Caco-2 (cell line): ENCODE results near the gene CERKL. TPM values are rescaled to one million over a fixed set of nuclear protein-coding genes. Genes with fewer than 3 reads are reported as not detected.

ENCODE experiments used
- BruUV-seq: library from RNA; stranded (reverse); fragments of 400-500 nt; replicated peaks from 2 replicates; lab custom pipeline; 2021; lab: Mats Ljungman, UMichigan
- CTCF ChIA-PET: fragments of 300-600 bp; sonication (Branson Sonifier 250); formaldehyde crosslinking; loops from one replicate; lab custom pipeline; 2022; ENCODE audit warnings: antibody characterized with exemption; lab: Charles Lee
- POLR2A ChIA-PET: fragments of 300-600 bp; sonication (Branson Sonifier 250); formaldehyde crosslinking; loops from one replicate; lab custom pipeline; 2022; ENCODE audit warnings: antibody characterized with exemption; lab: Charles Lee
- DNase-seq, 2 experiments: peaks; one replicate each; pipeline versions ENCODE4 v3.0.0 to v3.0.0-alpha.2; 2020 to 2022
- H3K27me3 ChIP-seq: replicated peaks from 2 replicates; pipeline ENCODE4 v1.6.0; 2011; ENCODE audit warnings: low read length; ENCODE audit not compliant: control insufficient read depth, insufficient read depth
- H3K36me3 ChIP-seq: 2 replicates; pipeline ENCODE4 v1.5.1; 2011; ENCODE audit warnings: low read length; ENCODE audit not compliant: control insufficient read depth, insufficient read depth
- H3K4me1 ChIP-seq: fragments of 250-450 bp; sonication (Bioruptor Pico); 2 replicates; pipeline ENCODE4 v1.5.1; 2020; ENCODE audit warnings: mild to moderate bottlenecking
- H3K4me3 ChIP-seq: 2 replicates; pipeline ENCODE4 v1.5.1; 2011; ENCODE audit warnings: low read depth, mild to moderate bottlenecking, control low read depth, low read length
- H3K9me3 ChIP-seq: fragments of 250-450 bp; sonication (Bioruptor Pico); 2 replicates; pipeline ENCODE4 v1.5.1; 2020; ENCODE audit warnings: mild to moderate bottlenecking, moderate library complexity
- H3K27ac Mint-ChIP-seq: one replicate; pipeline ENCODE4 v1.8.0; 2022; ENCODE audit warnings: mixed read lengths; ENCODE audit not compliant: unreplicated experiment
- H3K27me3 Mint-ChIP-seq: one replicate; pipeline ENCODE4 v1.8.0; 2022; ENCODE audit warnings: mixed read lengths; ENCODE audit not compliant: insufficient read depth, unreplicated experiment
- H3K36me3 Mint-ChIP-seq: one replicate; pipeline ENCODE4 v1.8.0; 2022; ENCODE audit warnings: mild to moderate bottlenecking, mixed read lengths; ENCODE audit not compliant: insufficient read depth, unreplicated experiment
- H3K4me1 Mint-ChIP-seq: one replicate; pipeline ENCODE4 v1.8.0; 2022; ENCODE audit warnings: low read depth, mixed read lengths; ENCODE audit not compliant: unreplicated experiment
- H3K4me3 Mint-ChIP-seq: one replicate; pipeline ENCODE4 v1.8.0; 2022; ENCODE audit warnings: mild to moderate bottlenecking, moderate library complexity, mixed read lengths; ENCODE audit not compliant: unreplicated experiment
- H3K9me3 Mint-ChIP-seq: one replicate; pipeline ENCODE4 v1.8.0; 2022; ENCODE audit warnings: mixed read lengths; ENCODE audit not compliant: unreplicated experiment
- CTCF ChIP-seq, 2 experiments: fragments of 200-600 bp in 1 of 2; IDR thresholded peaks; 1 replicate in 1 of 2; 2 replicates in 1 of 2; pipeline versions ENCODE4 v1.5.1 to v1.8.0; 2011 to 2022; ENCODE audit warnings: antibody characterized with exemption in 1 of 2, control low read depth in 1 of 2, inconsistent platforms in 1 of 2, low read depth in 1 of 2, low read length in 1 of 2, mild to moderate bottlenecking in 1 of 2, moderate library complexity in 1 of 2; ENCODE audit not compliant: insufficient read depth in 1 of 2, severe bottlenecking in 1 of 2, unreplicated experiment in 1 of 2
- intact Hi-C: fragments of 100-400 bp; cut with micrococcal nuclease; formaldehyde crosslinking; loops from one replicate; pipeline ENCODE4 v1.10.0; 2022; ENCODE audit not compliant: unreplicated experiment
- total RNA-seq: library from RNA; stranded (reverse); gene quantifications from 2 replicates; pipeline ENCODE4 v1.2.3, GENCODE V29; 2022

CERKL gene
- total RNA-seq, 1 experiment from 2014 or later, result not detected

GRCh38 chr2:181566334-181567032 lies 90.4 kb downstream of the CERKL start:
- Mint-ChIP-seq H3K4me3 (no peak overlapping the region), H3K9me3 (no peaks in the 10 kb centered on the region), H3K27me3 (peaks cover 3% of the 10 kb centered on the region), H3K4me1 (no peaks in the 10 kb centered on the region), H3K27ac (no peak overlapping the region), H3K36me3 (no peaks in the 10 kb centered on the region)
- H3K4me1 ChIP-seq, result no peaks in the 10 kb centered on the region
- intact Hi-C loops, result no loop called here
- ChIA-PET POLR2A (no interaction called here), CTCF (interaction anchor here (1.4 kb wide), 1 partner anchor 149 kb away, joined by 3 read pairs; no protein-coding TSS in a partner anchor)
- H3K9me3 ChIP-seq, result no peaks in the 10 kb centered on the region
- H3K36me3 ChIP-seq, result no peaks in the 10 kb centered on the region
- no TSS peak for BruUV-seq
- H3K4me3 ChIP-seq, result no peak overlapping the region
- H3K27me3 ChIP-seq, result no peaks in the 10 kb centered on the region
- DNase-seq, result no peak
- no peak for TF ChIP-seq CTCF (IDR thresholded peaks at IDR 0.05; ENCODE audit: insufficient read depth in 1 of 2, low read depth in 1 of 2, low read length in 1 of 2, severe bottlenecking in 1 of 2, unreplicated experiment in 1 of 2)

- Mint-ChIP-seq H3K9me3 (no peaks in the 10 kb centered on the region), H3K27ac (no peak overlapping the region), H3K4me3 (no peak overlapping the region), H3K4me1 (no peaks in the 10 kb centered on the region), H3K27me3 (peaks cover 3% of the 10 kb centered on the region), H3K36me3 (no peaks in the 10 kb centered on the region)
- Histone ChIP-seq H3K27me3 (no peaks in the 10 kb centered on the region), H3K9me3 (no peaks in the 10 kb centered on the region), H3K36me3 (no peaks in the 10 kb centered on the region), H3K4me3 (no peak overlapping the region), H3K4me1 (no peaks in the 10 kb centered on the region)
- CTCF ChIA-PET, result no interaction called here
- POLR2A ChIA-PET, result no interaction called here
- intact Hi-C loops, result no loop called here
- no peak for DNase-seq
- BruUV-seq, result no TSS peak
- TF ChIP-seq CTCF (IDR thresholded peaks at IDR 0.05; ENCODE audit: insufficient read depth in 1 of 2, low read depth in 1 of 2, low read length in 1 of 2, severe bottlenecking in 1 of 2, unreplicated experiment in 1 of 2), result no peak
Observed at GRCh38 chr2:181563101-181563692, 93.7 kb downstream of the CERKL start.

GRCh38 chr2:181558371-181558770 lies 98.5 kb downstream of the CERKL start:
- no peaks in the 10 kb centered on the region for H3K4me1 ChIP-seq
- Mint-ChIP-seq H3K27me3 (peaks cover 3% of the 10 kb centered on the region), H3K9me3 (no peaks in the 10 kb centered on the region), H3K4me1 (no peaks in the 10 kb centered on the region), H3K4me3 (no peak overlapping the region), H3K27ac (no peak overlapping the region), H3K36me3 (no peaks in the 10 kb centered on the region)
- no peaks in the 10 kb centered on the region for H3K9me3 ChIP-seq
- H3K27me3 ChIP-seq, result no peaks in the 10 kb centered on the region
- ChIA-PET CTCF (no interaction called here), POLR2A (no interaction called here)
- BruUV-seq, result no TSS peak
- H3K36me3 ChIP-seq, result no peaks in the 10 kb centered on the region
- intact Hi-C loops, result no loop called here
- no peak for TF ChIP-seq CTCF (IDR thresholded peaks at IDR 0.05; ENCODE audit: insufficient read depth in 1 of 2, low read depth in 1 of 2, low read length in 1 of 2, severe bottlenecking in 1 of 2, unreplicated experiment in 1 of 2)
- no peak for DNase-seq
- no peak overlapping the region for H3K4me3 ChIP-seq
